LoVo (cell line): Measurements from ENCODE around the gene EYA2.
"Not testable (repeated sequence)": the region's sequence is repeated elsewhere in the genome, so short reads cannot be mapped to it uniquely, and the experiment has no call there.

Source experiments
- DNase-seq: peaks from one replicate; pipeline ENCODE4 v3.0.0-alpha.2; 2016; ENCODE audit warnings: low spot score

EYA2 gene

GRCh38 chr20:47175493-47175892 lies 280.9 kb downstream of the EYA2 start:
- DNase-seq = no peak

GRCh38 chr20:47176217-47176616 lies 281.6 kb downstream of the EYA2 start:
- DNase-seq = not testable (repeated sequence)

- DNase-seq = no peak
Observed at GRCh38 chr20:47178277-47178676, 283.6 kb downstream of the EYA2 start.

- no peak for DNase-seq
Observed at GRCh38 chr20:47178851-47179250, 284.2 kb downstream of the EYA2 start.

- DNase-seq = no peak
Observed at GRCh38 chr20:47179267-47179666, 284.6 kb downstream of the EYA2 start.

- DNase-seq = peak; percentile 68
Observed at GRCh38 chr20:47181056-47181862, 286.6 kb downstream of the EYA2 start.

- DNase-seq = no peak
Observed at GRCh38 chr20:47183367-47183766, 288.7 kb downstream of the EYA2 start.

GRCh38 chr20:47187450-47188195 lies 293.0 kb downstream of the EYA2 start:
- no peak for DNase-seq

- DNase-seq = no peak
Observed at GRCh38 chr20:47188540-47188939, 293.9 kb downstream of the EYA2 start.

GRCh38 chr20:47189060-47189459 lies 294.4 kb downstream of the EYA2 start:
- no peak for DNase-seq

- DNase-seq = peak; percentile 30
Observed at GRCh38 chr20:47191074-47191673, 296.5 kb downstream of the EYA2 start.

- no peak for DNase-seq
Observed at GRCh38 chr20:47191956-47192355, 297.3 kb downstream of the EYA2 start.

- no peak for DNase-seq
Observed at GRCh38 chr20:47195573-47195972, 300.9 kb downstream of the EYA2 start.

GRCh38 chr20:47196091-47197081 lies 301.7 kb downstream of the EYA2 start:
- peak; percentile 78 for DNase-seq

GRCh38 chr20:47198254-47198671 lies 303.6 kb downstream of the EYA2 start:
- no peak for DNase-seq

- no peak for DNase-seq
Observed at GRCh38 chr20:47198996-47199552, 304.4 kb downstream of the EYA2 start.

- DNase-seq = no peak
Observed at GRCh38 chr20:47201074-47201730, 306.6 kb downstream of the EYA2 start.

- DNase-seq = no peak
Observed at GRCh38 chr20:47202733-47203667, 308.4 kb downstream of the EYA2 start.

GRCh38 chr20:47204008-47204849 lies 309.6 kb downstream of the EYA2 start:
- DNase-seq = peak; percentile 41
